ENCODE data around the gene ZNF398. TPM values are rescaled to one million over a fixed set of nuclear protein-coding genes. Genes with fewer than 3 reads are reported as not detected.

Gene ZNF398
- total and polyA plus RNA-seq, 10 of the 15 experiments (the other 5 are each of a cell fraction or from before 2014, with no cell fraction given): 2.3 to 15.3 (median 10.0) TPM

DNA sequence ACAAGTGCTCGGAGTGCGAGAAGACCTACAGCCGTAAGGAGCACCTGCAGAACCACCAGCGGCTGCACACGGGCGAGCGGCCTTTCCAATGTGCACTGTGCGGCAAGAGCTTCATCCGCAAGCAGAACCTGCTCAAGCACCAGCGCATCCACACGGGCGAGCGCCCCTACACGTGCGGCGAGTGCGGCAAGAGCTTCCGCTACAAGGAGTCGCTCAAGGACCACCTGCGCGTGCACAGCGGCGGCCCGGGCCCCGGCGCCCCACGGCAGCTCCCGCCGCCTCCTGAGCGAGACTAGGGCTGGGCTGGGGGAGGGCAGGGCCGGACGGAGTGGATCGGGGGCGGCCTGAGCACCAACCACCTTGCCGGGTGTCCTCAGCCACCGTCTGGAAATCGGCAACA is 77.1 kb downstream of the ZNF398 start:
- no peak overlapping the region for H2AFZ ChIP-seq (ENCODE audit: control insufficient read depth, low read depth, low read length)
- BruUV-seq (replicated peaks): no TSS peak
- DNase-seq (ENCODE audit: low read depth, low spot score) (no peak), ATAC-seq (no peak), FAIRE-seq (no peak)
- 98% methylated on average over 36 of the region's 37 CpGs for WGBS (ENCODE audit: insufficient coverage, insufficient replicate concordance, low lambda C conversion rate, missing lambda C conversion rate)
- POLR2A ChIA-PET: no interaction called here
- H3K4me2 ChIP-seq (ENCODE audit: control insufficient read depth, insufficient read depth): no peak overlapping the region
- H4K20me1 ChIP-seq (ENCODE audit: control insufficient read depth, insufficient read depth): no peaks in the 10 kb centered on the region
- RAD21 ChIA-PET (ENCODE audit: unreplicated experiment): no interaction called here
- intact Hi-C loops (cut with micrococcal nuclease; ENCODE audit: unreplicated experiment): no loop called here
- no peaks in the 10 kb centered on the region for H3K27me3 ChIP-seq (replicated peaks in 1 of 2; ENCODE audit: control insufficient read depth in 2 of 2, insufficient read depth in 2 of 2, low read length in 1 of 2)
- SMC1A ChIA-PET (ENCODE audit: uncharacterized antibody, unreplicated experiment): no interaction called here
- TF ChIP-seq RAD21 (IDR thresholded peaks at IDR 0.05; ENCODE audit: insufficient read depth, low read depth, low read length) (no peak), KAT2A (conservative IDR thresholded peaks at IDR 0.05; ENCODE audit: control insufficient read depth, low read depth, low read length) (no peak), E2F4 (IDR thresholded peaks at IDR 0.05; ENCODE audit: low read depth, low read length) (no peak), YY1 (IDR thresholded peaks at IDR 0.05; ENCODE audit: low read depth, low read length) (no peak), PAX8 (IDR thresholded peaks at IDR 0.05) (no peak), FOS (IDR thresholded peaks at IDR 0.05; ENCODE audit: borderline replicate concordance, extremely low read depth, insufficient read length) (no peak), SMC3 (IDR thresholded peaks at IDR 0.05; ENCODE audit: borderline replicate concordance, low read length) (no peak), WRNIP1 (IDR thresholded peaks at IDR 0.05; ENCODE audit: borderline replicate concordance, low read depth, low read length) (no peak), ZNF592 (IDR thresholded peaks at IDR 0.05) (no peak), MYB (IDR thresholded peaks at IDR 0.05; ENCODE audit: borderline replicate concordance, low read depth, low read length) (no peak), JUND (IDR thresholded peaks at IDR 0.05; ENCODE audit: low read depth, low read length) (no peak), ZNF622 (IDR thresholded peaks at IDR 0.05) (no peak), BRCA1 (IDR thresholded peaks at IDR 0.05; ENCODE audit: low read depth, low read length) (no peak)
- TF ChIP-seq, protein P1, sequence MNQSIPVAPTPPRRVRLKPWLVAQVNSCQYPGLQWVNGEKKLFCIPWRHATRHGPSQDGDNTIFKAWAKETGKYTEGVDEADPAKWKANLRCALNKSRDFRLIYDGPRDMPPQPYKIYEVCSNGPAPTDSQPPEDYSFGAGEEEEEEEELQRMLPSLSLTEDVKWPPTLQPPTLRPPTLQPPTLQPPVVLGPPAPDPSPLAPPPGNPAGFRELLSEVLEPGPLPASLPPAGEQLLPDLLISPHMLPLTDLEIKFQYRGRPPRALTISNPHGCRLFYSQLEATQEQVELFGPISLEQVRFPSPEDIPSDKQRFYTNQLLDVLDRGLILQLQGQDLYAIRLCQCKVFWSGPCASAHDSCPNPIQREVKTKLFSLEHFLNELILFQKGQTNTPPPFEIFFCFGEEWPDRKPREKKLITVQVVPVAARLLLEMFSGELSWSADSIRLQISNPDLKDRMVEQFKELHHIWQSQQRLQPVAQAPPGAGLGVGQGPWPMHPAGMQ (IDR thresholded peaks at IDR 0.05; ENCODE audit: borderline replicate concordance): no peak
- TF ChIP-seq, protein P2, sequence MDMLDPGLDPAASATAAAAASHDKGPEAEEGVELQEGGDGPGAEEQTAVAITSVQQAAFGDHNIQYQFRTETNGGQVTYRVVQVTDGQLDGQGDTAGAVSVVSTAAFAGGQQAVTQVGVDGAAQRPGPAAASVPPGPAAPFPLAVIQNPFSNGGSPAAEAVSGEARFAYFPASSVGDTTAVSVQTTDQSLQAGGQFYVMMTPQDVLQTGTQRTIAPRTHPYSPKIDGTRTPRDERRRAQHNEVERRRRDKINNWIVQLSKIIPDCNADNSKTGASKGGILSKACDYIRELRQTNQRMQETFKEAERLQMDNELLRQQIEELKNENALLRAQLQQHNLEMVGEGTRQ (IDR thresholded peaks at IDR 0.05; ENCODE audit: borderline replicate concordance, low read depth, low read length): no peak
- H3K9ac ChIP-seq (ENCODE audit: control insufficient read depth, insufficient read depth, low read length): no peak overlapping the region
- H3K27ac ChIP-seq (ENCODE audit: control insufficient read depth, insufficient read depth): no peak overlapping the region
- H3K4me3 ChIP-seq: no peak overlapping the region
- CTCF ChIA-PET: no interaction called here
- no peaks in the 10 kb centered on the region for H3K79me2 ChIP-seq (ENCODE audit: control insufficient read depth, insufficient read depth, low read length)
- in situ Hi-C loops (cut with MboI): no loop called here
- no peaks in the 10 kb centered on the region for H3K9me3 ChIP-seq (replicated peaks; ENCODE audit: control insufficient read depth, insufficient read depth, low read length)
- no peaks in the 10 kb centered on the region for H3K4me1 ChIP-seq (ENCODE audit: control insufficient read depth, insufficient read depth, low read length)
- peaks cover 6 to 16% of the 10 kb centered on the region in 2 experiments; a peak in 3 of 4 replicates for H3K36me3 ChIP-seq (ENCODE audit: control insufficient read depth in 2 of 2, insufficient read depth in 2 of 2, low read length in 1 of 2)
